H1 (cell line): ENCODE results near the gene DAP. TPM values are rescaled to one million over a fixed set of nuclear protein-coding genes. Genes with fewer than 3 reads are reported as not detected.

Experiments used
- CTCF ChIA-PET: fragments of 300-600 bp; sonication (Branson Sonifier 250); formaldehyde crosslinking; loops from one replicate; lab custom pipeline; 2021; ENCODE audit not compliant: partially characterized antibody; lab: Charles Lee
- POLR2A ChIA-PET: fragments of 300-600 bp; sonication (Branson Sonifier 250); formaldehyde crosslinking; loops from one replicate; lab custom pipeline; 2021; ENCODE audit warnings: inconsistent platforms; ENCODE audit not compliant: partially characterized antibody; lab: Charles Lee
- DNase-seq, 2 experiments: peaks; one replicate each; pipeline versions ENCODE4 v3.0.0 to v3.0.0-alpha.2; 2010 to 2022; ENCODE audit warnings: low spot score in 2 of 2, low read depth in 1 of 2, mixed read lengths in 1 of 2
- FAIRE-seq: peaks from 2 replicates; lab custom pipeline; 2011; peaks lifted over from hg19 to GRCh38; lab: Jason Lieb, UNC
- H2AFZ ChIP-seq: 2 replicates; pipeline ENCODE4 v1.8.1; 2012; ENCODE audit warnings: low read length, inconsistent platforms
- H2AK5ac ChIP-seq: 2 replicates; pipeline ENCODE4 v1.6.1; 2013; ENCODE audit warnings: low read depth, low read length
- H2BK120ac ChIP-seq: replicated peaks from 2 replicates; pipeline ENCODE3; 2013; ENCODE audit warnings: low read depth, low read length, inconsistent platforms
- H2BK12ac ChIP-seq: 2 replicates; pipeline ENCODE4 v1.6.1; 2013; ENCODE audit warnings: low read depth, low read length
- H2BK15ac ChIP-seq: 2 replicates; pipeline ENCODE4 v1.6.1; 2013; ENCODE audit warnings: low read length
- H2BK20ac ChIP-seq: 2 replicates; pipeline ENCODE4 v1.6.1; 2013; ENCODE audit warnings: low read length
- H2BK5ac ChIP-seq: 2 replicates; pipeline ENCODE4 v1.6.1; 2013; ENCODE audit warnings: low read depth, low read length
- H3K14ac ChIP-seq: 2 replicates; pipeline ENCODE4 v1.6.1; 2013; ENCODE audit warnings: inconsistent platforms; ENCODE audit not compliant: insufficient read length
- H3K18ac ChIP-seq: 2 replicates; pipeline ENCODE4 v1.6.1; 2013; ENCODE audit warnings: low read length; ENCODE audit errors: extremely low read depth
- H3K23ac ChIP-seq: 2 replicates; pipeline ENCODE4 v1.6.1; 2013; ENCODE audit warnings: inconsistent platforms; ENCODE audit not compliant: insufficient read length
- H3K23me2 ChIP-seq: 2 replicates; pipeline ENCODE4 v1.6.1; 2013; ENCODE audit warnings: low read depth, low read length
- H3K27ac ChIP-seq: 2 replicates; pipeline ENCODE4 v1.6.1; 2011; ENCODE audit warnings: low read depth, low read length, inconsistent platforms
- H3K27me3 ChIP-seq, 4 experiments: replicated peaks in 1 of 4; 1 replicate in 1 of 4; 2 replicates in 3 of 4; pipeline versions ENCODE4 v1.6.1 to v1.8.1; 2011 to 2013; ENCODE audit warnings: low read length in 3 of 4, mild to moderate bottlenecking in 3 of 4, inconsistent platforms in 2 of 4, mixed read lengths in 2 of 4, moderate library complexity in 1 of 4; ENCODE audit not compliant: control insufficient read depth in 3 of 4, insufficient read depth in 3 of 4; ENCODE audit errors: extremely low read depth in 1 of 4
- H3K36me3 ChIP-seq, 4 experiments: 2 replicates each; pipeline versions ENCODE4 v1.6.1 to v1.8.1; 2011 to 2013; ENCODE audit warnings: mild to moderate bottlenecking in 4 of 4, low read length in 3 of 4, moderate library complexity in 2 of 4, control low read depth in 1 of 4, inconsistent platforms in 1 of 4; ENCODE audit not compliant: insufficient read depth in 4 of 4, control insufficient read depth in 2 of 4
- H3K4ac ChIP-seq: replicated peaks from 2 replicates; pipeline ENCODE3; 2013; ENCODE audit warnings: low read length, low read depth, mixed read lengths, inconsistent platforms; ENCODE audit not compliant: insufficient read length
- H3K4me1 ChIP-seq, 4 experiments: replicated peaks in 1 of 4; 1 replicate in 1 of 4; 2 replicates in 3 of 4; pipeline versions ENCODE4 v1.6.1 to v1.8.1; 2011 to 2013; ENCODE audit warnings: low read length in 3 of 4, inconsistent platforms in 2 of 4, mixed read lengths in 1 of 4; ENCODE audit not compliant: insufficient read depth in 4 of 4, control insufficient read depth in 3 of 4
- H3K4me2 ChIP-seq, 2 experiments: 2 replicates each; pipeline versions ENCODE4 v1.6.1 to v1.8.1; 2011 to 2013; ENCODE audit warnings: low read depth in 2 of 2, low read length in 2 of 2, control low read depth in 1 of 2, inconsistent platforms in 1 of 2, mild to moderate bottlenecking in 1 of 2; ENCODE audit not compliant: insufficient read depth in 1 of 2
- H3K4me3 ChIP-seq, 4 experiments: fragments of 200-600, 300-600 bp in 1 of 4; sonication (generic), shearing (Covaris generic), sonication (Bioruptor Twin) in 1 of 4; 2 replicates each; pipeline versions ENCODE4 v1.5.1 to v1.8.1; 2011 to 2016; ENCODE audit warnings: low read length in 4 of 4, low read depth in 3 of 4, control low read depth in 2 of 4, inconsistent platforms in 2 of 4, mild to moderate bottlenecking in 2 of 4, mixed read lengths in 1 of 4, moderate library complexity in 1 of 4; ENCODE audit not compliant: insufficient read depth in 2 of 4; ENCODE audit errors: extremely low read depth in 1 of 4
- H3K56ac ChIP-seq: replicated peaks from 2 replicates; pipeline ENCODE3; 2013; ENCODE audit warnings: low read depth, mild to moderate bottlenecking, mixed read lengths, low read length, inconsistent platforms; ENCODE audit not compliant: insufficient read length
- H3K79me1 ChIP-seq: 2 replicates; pipeline ENCODE4 v1.6.1; 2013; ENCODE audit warnings: low read depth, low read length, control low read depth
- H3K79me2 ChIP-seq, 2 experiments: 2 replicates each; pipeline versions ENCODE4 v1.6.1 to v1.8.1; 2012 to 2013; ENCODE audit warnings: low read length in 2 of 2, mild to moderate bottlenecking in 2 of 2, inconsistent platforms in 1 of 2; ENCODE audit not compliant: insufficient read depth in 2 of 2, control insufficient read depth in 1 of 2
- H3K9ac ChIP-seq, 4 experiments: replicated peaks in 1 of 4; 1 replicate in 1 of 4; 2 replicates in 3 of 4; pipeline versions ENCODE4 v1.6.1 to v1.8.1; 2011 to 2013; ENCODE audit warnings: low read depth in 3 of 4, low read length in 3 of 4, control low read depth in 2 of 4, mild to moderate bottlenecking in 2 of 4, moderate library complexity in 2 of 4, inconsistent platforms in 1 of 4; ENCODE audit errors: extremely low read depth in 1 of 4
- H3K9me3 ChIP-seq, 2 experiments: 2 replicates each; pipeline versions ENCODE4 v1.6.1 to v1.8.1; 2012 to 2013; ENCODE audit warnings: mild to moderate bottlenecking in 2 of 2, moderate library complexity in 2 of 2, control low read depth in 1 of 2, inconsistent platforms in 1 of 2, low read depth in 1 of 2, low read length in 1 of 2, mixed read lengths in 1 of 2; ENCODE audit not compliant: insufficient read depth in 2 of 2
- H4K20me1 ChIP-seq, 2 experiments: replicated peaks in 1 of 2; 2 replicates each; pipeline versions ENCODE3 to v1.8.1; 2011 to 2013; ENCODE audit warnings: inconsistent platforms in 2 of 2, low read length in 2 of 2, mild to moderate bottlenecking in 1 of 2; ENCODE audit not compliant: insufficient read depth in 2 of 2, control insufficient read depth in 1 of 2
- H4K5ac ChIP-seq: 2 replicates; pipeline ENCODE4 v1.6.1; 2013; ENCODE audit warnings: low read length, low read depth, mixed read lengths, inconsistent platforms; ENCODE audit not compliant: insufficient read length
- H4K8ac ChIP-seq: 2 replicates; pipeline ENCODE4 v1.8.0; 2013; ENCODE audit warnings: mild to moderate bottlenecking, moderate library complexity, low read length, inconsistent platforms; ENCODE audit not compliant: insufficient read depth; ENCODE audit errors: extremely low read depth
- H4K91ac ChIP-seq: replicated peaks from 2 replicates; pipeline ENCODE3; 2013; ENCODE audit warnings: low read length, mixed read lengths, inconsistent platforms; ENCODE audit not compliant: insufficient read length
- CTBP2 ChIP-seq: IDR thresholded peaks from 2 replicates; pipeline ENCODE4 v1.7.0; 2011; ENCODE audit warnings: borderline replicate concordance, mild to moderate bottlenecking, moderate library complexity, mixed read lengths, low read length; ENCODE audit not compliant: insufficient read depth, insufficient read length
- GABPA ChIP-seq: IDR thresholded peaks from 2 replicates; pipeline ENCODE4 v1.6.1; 2011; ENCODE audit warnings: mild to moderate bottlenecking, low read length, moderate library complexity, borderline replicate concordance; ENCODE audit not compliant: insufficient read depth
- RXRA ChIP-seq: IDR thresholded peaks from 2 replicates; pipeline ENCODE4 v1.6.1; 2011; ENCODE audit warnings: low read depth, mild to moderate bottlenecking, low read length, moderate library complexity; ENCODE audit not compliant: insufficient read depth
- SRF ChIP-seq: IDR thresholded peaks from 2 replicates; pipeline ENCODE4 v1.6.1; 2011; ENCODE audit warnings: mild to moderate bottlenecking, low read depth, low read length, moderate library complexity
- WGBS, 2 experiments: shearing (Covaris generic) in 1 of 2; methylation state at CpG; one replicate each; pipeline versions ENCODE4 v1.1.6 to v1.1.7; 2013 to 2015; ENCODE audit warnings: low lambda C conversion rate in 2 of 2, mixed read lengths in 2 of 2, inconsistent platforms in 1 of 2, low coverage in 1 of 2, missing lambda C conversion rate in 1 of 2; ENCODE audit not compliant: insufficient replicate concordance in 2 of 2, insufficient coverage in 1 of 2, insufficient read length in 1 of 2; ENCODE audit errors: extremely low coverage in 1 of 2, missing lambda C conversion rate in 1 of 2; 5-methylcytosine and 5-hydroxymethylcytosine counted together
- polyA plus RNA-seq, 7 experiments: library from polyadenylated mRNA; depleted of rRNA in 3 of 7; stranded (reverse) in 5 of 7; unstranded in 2 of 7; fragments of >200 nt in 5 of 7; fragments of 200-250 nt in 2 of 7; gene quantifications; 1 replicate in 5 of 7; 2 replicates in 1 of 7; 4 replicates in 1 of 7; pipeline versions ENCODE4 v1.2.1 to v1.2.3, GENCODE V29; 2011 to 2013; ENCODE audit warnings: missing spikeins in 2 of 7, mixed read lengths in 2 of 7
- total RNA-seq: library from RNA; stranded (reverse); fragmentation: NEBNext Ultra II Directional; extraction: Animal tissue kit (Norgen Biotek cat#: 25700); gene quantifications from 2 replicates; pipeline ENCODE4 v1.2.1, GENCODE V29; 2021
- TF ChIP-seq, protein P1 (sequence below): IDR thresholded peaks from 2 replicates; pipeline ENCODE4 v1.6.1; 2011; ENCODE audit warnings: low read length, improper control_type of control experiment
- TF ChIP-seq, protein P2 (sequence below): IDR thresholded peaks from 2 replicates; pipeline ENCODE4 v1.6.1; 2012; ENCODE audit warnings: inconsistent platforms

DAP gene
- total and polyA plus RNA-seq, 2 of the 8 experiments (the other 6 are each of a cell fraction or from before 2014, with no cell fraction given) = 26.2 to 44.4 TPM

DNA sequence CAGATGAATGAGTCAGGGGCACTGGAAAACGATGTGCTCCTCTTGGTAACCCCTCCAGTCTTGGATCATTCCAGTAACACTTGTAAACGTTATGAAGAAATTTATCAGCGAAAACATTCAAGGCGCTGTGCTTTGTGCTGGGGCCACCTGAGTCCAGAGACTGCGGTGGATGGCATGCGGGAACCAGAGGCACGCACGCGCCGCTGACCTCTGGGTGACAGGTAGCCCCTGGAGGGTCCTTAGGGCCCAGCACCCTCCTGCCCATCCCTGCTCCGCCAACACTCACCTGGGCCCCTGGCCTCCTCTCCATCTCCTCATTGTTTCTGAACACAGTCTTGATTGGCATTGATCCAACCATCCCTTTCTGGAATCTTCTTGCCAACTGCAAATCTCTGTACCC, 86.9 kb downstream of the DAP start:
- no peak overlapping the region for H2BK12ac ChIP-seq
- H3K36me3 ChIP-seq = 0 out of 8 replicates have a peak, but pooled peaks cover 0 to 4% (median 0%) of the 10 kb centered on the region in 4 experiments
- H2BK120ac ChIP-seq = no peak overlapping the region
- H2BK15ac ChIP-seq = no peak overlapping the region
- no peak overlapping the region for H3K23ac ChIP-seq
- H4K91ac ChIP-seq = no peak overlapping the region
- FAIRE-seq (no peak), DNase-seq (no peak)
- no peak overlapping the region for H3K4ac ChIP-seq
- no peak overlapping the region for H3K18ac ChIP-seq
- peaks cover 0 to 5% of the 10 kb centered on the region in 2 experiments for H4K20me1 ChIP-seq
- CTCF ChIA-PET = interaction anchor here (0.7 to 3.6 kb wide), 6 partner anchors 11 to 222 kb away, joined by 3 to 22 read pairs (median 6); no protein-coding TSS in a partner anchor
- H3K9me3 ChIP-seq = no peaks in the 10 kb centered on the region
- WGBS, 2 experiments = 88% methylated on average over 11 of the region's 11 CpGs; no CpG with 5 or more reads in 1 of the 2 experiments
- H3K27me3 ChIP-seq = no peaks in the 10 kb centered on the region
- H3K79me2 ChIP-seq = no peaks in the 10 kb centered on the region
- peaks cover 6% of the 10 kb centered on the region; the same call in 1 of the 2 replicates for H3K23me2 ChIP-seq
- H4K5ac ChIP-seq = no peak overlapping the region
- H3K79me1 ChIP-seq = no peaks in the 10 kb centered on the region; the same call in 1 of the 2 replicates
- H2BK20ac ChIP-seq = no peak overlapping the region
- H3K4me3 ChIP-seq = no peak overlapping the region
- H3K56ac ChIP-seq = no peak overlapping the region
- no peak overlapping the region for H3K9ac ChIP-seq
- H3K4me1 ChIP-seq = no peaks in the 10 kb centered on the region
- no peak overlapping the region for H2AK5ac ChIP-seq
- TF ChIP-seq SRF = no peak
- TF ChIP-seq, protein P1, sequence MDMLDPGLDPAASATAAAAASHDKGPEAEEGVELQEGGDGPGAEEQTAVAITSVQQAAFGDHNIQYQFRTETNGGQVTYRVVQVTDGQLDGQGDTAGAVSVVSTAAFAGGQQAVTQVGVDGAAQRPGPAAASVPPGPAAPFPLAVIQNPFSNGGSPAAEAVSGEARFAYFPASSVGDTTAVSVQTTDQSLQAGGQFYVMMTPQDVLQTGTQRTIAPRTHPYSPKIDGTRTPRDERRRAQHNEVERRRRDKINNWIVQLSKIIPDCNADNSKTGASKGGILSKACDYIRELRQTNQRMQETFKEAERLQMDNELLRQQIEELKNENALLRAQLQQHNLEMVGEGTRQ = no peak
- TF ChIP-seq RXRA = no peak
- no peak for TF ChIP-seq CTBP2
- TF ChIP-seq GABPA = no peak
- TF ChIP-seq, protein P2, sequence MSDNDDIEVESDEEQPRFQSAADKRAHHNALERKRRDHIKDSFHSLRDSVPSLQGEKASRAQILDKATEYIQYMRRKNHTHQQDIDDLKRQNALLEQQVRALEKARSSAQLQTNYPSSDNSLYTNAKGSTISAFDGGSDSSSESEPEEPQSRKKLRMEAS = no peak
- TF ChIP-seq, all 59 proteins: peak for 0
- POLR2A ChIA-PET = interaction anchor here (1.5 kb wide), 1 partner anchor 11 kb away, joined by 3 read pairs; no protein-coding TSS in a partner anchor
- no peak overlapping the region; the same call in 1 of the 2 replicates for H2BK5ac ChIP-seq
- no peak overlapping the region for H2AFZ ChIP-seq
- H3K14ac ChIP-seq = no peak overlapping the region
- H3K4me2 ChIP-seq = no peak overlapping the region
- H4K8ac ChIP-seq = no peak overlapping the region
- no peak overlapping the region for H3K27ac ChIP-seq
